Liver (tissue), 4 donors: Measurements from ENCODE around the gene CLCA1. TPM values are rescaled to one million over a fixed set of nuclear protein-coding genes. Genes with fewer than 3 reads are reported as not detected.

Experiments used
- polyA plus RNA-seq, 2 donors: library from polyadenylated mRNA; stranded (reverse) in 1 of 2; unstranded in 1 of 2; fragments of 200-250 nt in 1 of 2; fragments of >200 nt in 1 of 2; fragmentation: Nextera tagmentation in 1 of 2; extraction: Ambion mirVana in 1 of 2; gene quantifications; one replicate each; pipeline versions ENCODE4 v1.2.1 to v1.2.3, GENCODE V29; 2013 to 2015
- total RNA-seq, 2 donors: library from RNA; depleted of rRNA; stranded (reverse); fragments of >200 nt; gene quantifications; one replicate each; pipeline ENCODE4 v1.2.3, GENCODE V29; 2014
- donor health status: healthy.
- donor health status: healthy.
- donor health status: healthy.

CLCA1 gene
- total and polyA plus RNA-seq, 4 donors, result not detected

Other genes starting within 250 kb of the CLCA1 start
- 1 to 10 TPM; 4.2 to 6.2 TPM for gene ODF2L, start 72.6 kb upstream of the CLCA1 start, total RNA-seq
- 1 to 10 TPM; 3.0 to 6.5 TPM for gene ODF2L, start 72.6 kb upstream of the CLCA1 start, polyA plus RNA-seq
- not detected for gene CLCA2, start 44.8 kb upstream of the CLCA1 start, total RNA-seq
- gene CLCA2, start 44.8 kb upstream of the CLCA1 start, polyA plus RNA-seq, result not detected
- not detected for gene CLCA4, start 78.2 kb downstream of the CLCA1 start, total RNA-seq
- under 1 TPM in 1 of 2 donors, not detected in 1; 0.03 TPM for gene CLCA4, start 78.2 kb downstream of the CLCA1 start, polyA plus RNA-seq
- 10 to 100 TPM; 16.8 to 19.7 TPM for gene SH3GLB1, start 235.6 kb downstream of the CLCA1 start, total RNA-seq
- gene SH3GLB1, start 235.6 kb downstream of the CLCA1 start, polyA plus RNA-seq, result 10 to 100 TPM; 14.1 to 25.2 TPM